GM23338 (cell line): ENCODE measurements around the gene MAPKBP1.

Experiments used
- CTCF ChIP-seq, 2 experiments: fragments of 200-600 bp in 1 of 2; sonication (generic) in 1 of 2; conservative IDR thresholded peaks; 2 replicates each; pipeline versions ENCODE4 v1.5.1 to v1.6.1; 2016 to 2017; ENCODE audit warnings: antibody characterized with exemption in 2 of 2, low read depth in 2 of 2, mild to moderate bottlenecking in 2 of 2, moderate library complexity in 1 of 2
- POLR2AphosphoS5 ChIP-seq: IDR thresholded peaks from 2 replicates; pipeline ENCODE4 v1.6.1; 2016; ENCODE audit warnings: antibody characterized with exemption, low read depth

- TF ChIP-seq CTCF (conservative IDR thresholded peaks at IDR 0.05; ENCODE audit: low read depth in 2 of 2), result no peak
- no peak for TF ChIP-seq POLR2AphosphoS5
These were observed 77.6 kb downstream of the MAPKBP1 start for GRCh38 chr15:41851755-41852370.
